Measurements from ENCODE around the gene IGSF9.
A peak's percentile ranks its signal among the peaks of the same experiment; 100 is the strongest.
"Not testable (repeated sequence)": the region's sequence is repeated elsewhere in the genome, so short reads cannot be mapped to it uniquely, and the experiment has no call there.

IGSF9 gene

DNA sequence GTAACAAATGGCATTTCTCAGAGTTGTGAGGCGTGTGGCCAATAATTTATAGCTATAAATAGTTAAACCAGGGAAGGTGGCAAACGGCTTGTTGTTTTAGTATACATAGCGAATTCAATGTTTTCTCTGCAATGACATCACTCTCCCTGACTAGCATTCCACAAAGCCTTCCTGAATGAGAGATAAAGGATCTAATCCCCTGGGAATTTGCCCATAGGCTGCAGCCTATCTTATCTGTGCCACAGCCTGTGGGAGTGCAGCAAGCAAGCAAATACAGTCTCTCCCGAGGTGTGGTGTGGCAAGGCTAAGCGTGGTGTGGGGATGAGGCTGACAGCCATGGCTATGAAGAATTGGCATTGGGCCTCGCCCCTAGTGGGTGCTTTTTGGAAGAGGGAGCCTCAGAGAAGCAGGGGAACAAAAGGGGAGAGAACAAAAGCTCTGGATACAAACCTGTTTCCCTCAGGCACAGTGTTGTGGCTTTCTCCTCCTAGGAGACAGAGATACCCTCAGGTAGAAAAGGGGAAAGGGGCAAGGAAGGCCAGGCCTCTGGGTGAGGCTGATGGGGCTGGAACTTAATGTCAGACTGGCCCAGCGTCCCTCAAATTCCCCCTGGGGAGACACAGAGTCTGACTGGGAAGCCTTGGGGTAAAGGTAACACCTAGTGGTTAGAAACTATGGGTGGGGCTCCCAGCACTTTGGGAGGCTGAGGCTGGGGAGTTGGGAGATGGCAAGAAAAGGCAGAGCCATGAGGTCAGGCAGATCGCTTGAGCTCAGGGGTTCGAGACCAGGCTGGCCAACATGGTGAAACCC, 29.0 kb downstream of the IGSF9 start:
- ATAC-seq (replicated peaks; ENCODE audit: extremely low read depth, poor library complexity, severe bottlenecking) (no peak), DNase-seq (ENCODE audit: low spot score in 2 of 2) (no peak)
- H3K27ac Mint-ChIP-seq (ENCODE audit: low read depth) = peak overlapping the region; percentile 70
- peaks cover 47% of the 10 kb centered on the region for H3K36me3 Mint-ChIP-seq (ENCODE audit: insufficient read depth)
- H3K27me3 Mint-ChIP-seq = no peaks in the 10 kb centered on the region
- H3K9me3 Mint-ChIP-seq = no peaks in the 10 kb centered on the region
- peaks cover 82% of the 10 kb centered on the region for H3K4me1 Mint-ChIP-seq
- no peak overlapping the region for H3K4me3 Mint-ChIP-seq

DNA sequence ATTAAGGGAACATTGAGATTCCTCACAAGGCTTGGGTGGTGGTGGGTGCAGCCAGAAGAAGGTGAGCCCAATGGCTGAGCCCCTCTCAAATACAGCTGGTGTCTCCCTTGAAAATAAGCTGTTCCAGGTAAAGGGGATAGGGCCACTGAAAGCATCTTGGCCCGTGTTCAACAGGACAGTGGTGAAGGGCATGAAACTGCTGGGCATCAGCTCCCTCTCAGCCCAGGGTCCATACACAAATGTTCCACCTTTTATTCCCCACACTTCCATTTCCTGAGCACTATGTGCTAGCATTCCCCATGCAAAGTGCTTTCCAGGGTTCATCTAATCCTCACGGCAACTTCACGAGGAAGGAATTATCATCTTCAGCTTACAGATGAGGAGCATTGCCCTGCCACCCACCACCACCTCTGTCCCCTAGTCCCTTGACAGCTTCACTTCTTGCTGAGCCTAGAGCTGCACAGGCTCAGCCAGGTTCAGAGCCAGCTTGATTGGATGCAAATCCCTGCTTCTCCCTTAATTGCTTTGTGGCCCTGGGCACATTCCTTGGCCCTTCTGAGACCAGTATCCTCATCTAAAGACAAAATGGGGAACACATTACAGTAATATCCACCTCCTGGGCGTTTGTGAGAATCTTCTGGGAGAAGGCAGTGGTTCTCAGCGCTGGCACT, 29.7 kb downstream of the IGSF9 start:
- Mint-ChIP-seq H3K27me3 (no peaks in the 10 kb centered on the region), H3K36me3 (ENCODE audit: insufficient read depth) (peaks cover 45% of the 10 kb centered on the region), H3K4me1 (peaks cover 82% of the 10 kb centered on the region), H3K27ac (ENCODE audit: low read depth) (peak overlapping the region; percentile 70), H3K9me3 (no peaks in the 10 kb centered on the region), H3K4me3 (no peak overlapping the region)
- DNase-seq (ENCODE audit: low spot score in 2 of 2) = no peak
- ATAC-seq (replicated peaks; ENCODE audit: extremely low read depth, poor library complexity, severe bottlenecking) = no peak

DNA sequence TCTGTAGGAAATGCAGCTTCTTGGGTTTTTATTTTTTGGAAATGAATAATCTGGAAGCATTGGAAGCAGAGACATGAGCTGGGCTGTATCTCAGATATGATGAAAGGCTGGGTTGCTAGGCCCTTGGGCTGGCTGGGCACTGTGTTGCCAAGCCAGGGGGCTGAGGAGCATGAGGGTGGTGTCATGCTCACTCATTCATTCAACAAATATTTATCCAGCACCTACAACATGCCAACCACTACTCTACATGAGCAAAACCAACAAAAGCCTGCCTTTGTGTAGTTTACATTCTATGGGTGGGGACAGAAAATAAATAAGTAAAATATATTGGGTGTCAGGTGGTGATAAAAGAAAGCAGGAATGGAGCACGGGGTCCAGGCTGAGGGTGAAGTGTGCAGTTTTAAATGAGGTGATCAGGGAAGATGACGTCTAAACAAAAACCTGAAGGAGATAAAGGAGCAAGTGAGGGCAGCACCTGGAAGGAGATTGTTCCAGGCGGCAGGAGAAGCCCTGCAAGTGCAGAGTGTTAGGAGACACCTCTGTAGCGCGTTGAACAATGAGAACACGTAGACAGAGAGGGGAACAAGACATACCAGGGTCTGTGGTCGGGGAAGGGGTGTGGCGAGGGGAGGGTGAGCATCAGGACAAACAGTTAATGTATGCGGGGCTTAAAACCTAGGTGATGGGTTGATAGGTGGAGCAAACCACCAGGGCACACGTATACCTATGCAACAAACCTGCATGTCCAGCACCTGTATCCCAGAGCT, 31.0 kb downstream of the IGSF9 start:
- no peaks in the 10 kb centered on the region for H3K9me3 Mint-ChIP-seq
- no peaks in the 10 kb centered on the region for H3K27me3 Mint-ChIP-seq
- peak overlapping the region; percentile 96 for H3K27ac Mint-ChIP-seq (ENCODE audit: low read depth)
- ATAC-seq (replicated peaks; ENCODE audit: extremely low read depth, poor library complexity, severe bottlenecking) = no peak
- no peak overlapping the region for H3K4me3 Mint-ChIP-seq
- DNase-seq (ENCODE audit: low spot score in 2 of 2) = no peak
- H3K4me1 Mint-ChIP-seq = peaks cover 81% of the 10 kb centered on the region
- peaks cover 38% of the 10 kb centered on the region for H3K36me3 Mint-ChIP-seq (ENCODE audit: insufficient read depth)

DNA sequence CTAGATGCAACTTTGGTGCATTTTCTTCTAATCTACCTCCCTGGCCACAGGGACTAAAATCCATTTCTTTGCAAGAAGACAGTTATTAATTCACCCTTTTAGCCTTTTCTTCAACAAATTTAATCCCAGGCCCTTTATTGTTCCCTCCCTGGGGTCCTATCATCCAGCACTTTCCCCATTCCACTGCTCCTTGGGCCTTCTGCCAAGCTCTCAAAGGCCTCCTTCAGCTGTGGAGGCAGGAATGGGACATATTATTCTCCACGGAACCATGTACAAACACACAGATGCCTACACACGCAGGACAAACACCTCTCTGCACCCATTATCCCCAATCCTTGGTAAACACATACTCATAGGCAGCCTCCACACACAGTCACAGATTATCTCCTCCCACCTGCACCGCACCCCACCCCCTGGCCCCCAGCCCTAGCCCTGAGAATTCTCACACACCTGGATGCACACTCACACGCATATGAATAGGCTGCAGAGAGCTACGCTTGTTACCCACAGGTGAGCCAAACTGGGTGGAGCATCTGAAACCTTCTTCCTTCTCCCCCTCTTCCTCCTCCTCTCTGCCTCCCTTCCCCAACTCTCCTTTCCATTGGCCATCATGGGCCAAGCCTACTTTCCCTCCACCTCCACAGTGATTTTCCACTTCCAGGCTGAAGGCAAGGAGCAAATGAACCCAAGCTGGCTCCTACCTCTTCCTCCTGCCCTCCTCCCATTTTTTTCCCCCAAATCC, 31.8 kb downstream of the IGSF9 start:
- no peaks in the 10 kb centered on the region for H3K27me3 Mint-ChIP-seq
- no peaks in the 10 kb centered on the region for H3K9me3 Mint-ChIP-seq
- H3K27ac Mint-ChIP-seq (ENCODE audit: low read depth) = peak overlapping the region; percentile 96
- peaks cover 33% of the 10 kb centered on the region for H3K36me3 Mint-ChIP-seq (ENCODE audit: insufficient read depth)
- peaks cover 77% of the 10 kb centered on the region for H3K4me1 Mint-ChIP-seq
- ATAC-seq (replicated peaks; ENCODE audit: extremely low read depth, poor library complexity, severe bottlenecking) = no peak
- DNase-seq (ENCODE audit: low spot score in 2 of 2) = no peak
- no peak overlapping the region for H3K4me3 Mint-ChIP-seq

DNA sequence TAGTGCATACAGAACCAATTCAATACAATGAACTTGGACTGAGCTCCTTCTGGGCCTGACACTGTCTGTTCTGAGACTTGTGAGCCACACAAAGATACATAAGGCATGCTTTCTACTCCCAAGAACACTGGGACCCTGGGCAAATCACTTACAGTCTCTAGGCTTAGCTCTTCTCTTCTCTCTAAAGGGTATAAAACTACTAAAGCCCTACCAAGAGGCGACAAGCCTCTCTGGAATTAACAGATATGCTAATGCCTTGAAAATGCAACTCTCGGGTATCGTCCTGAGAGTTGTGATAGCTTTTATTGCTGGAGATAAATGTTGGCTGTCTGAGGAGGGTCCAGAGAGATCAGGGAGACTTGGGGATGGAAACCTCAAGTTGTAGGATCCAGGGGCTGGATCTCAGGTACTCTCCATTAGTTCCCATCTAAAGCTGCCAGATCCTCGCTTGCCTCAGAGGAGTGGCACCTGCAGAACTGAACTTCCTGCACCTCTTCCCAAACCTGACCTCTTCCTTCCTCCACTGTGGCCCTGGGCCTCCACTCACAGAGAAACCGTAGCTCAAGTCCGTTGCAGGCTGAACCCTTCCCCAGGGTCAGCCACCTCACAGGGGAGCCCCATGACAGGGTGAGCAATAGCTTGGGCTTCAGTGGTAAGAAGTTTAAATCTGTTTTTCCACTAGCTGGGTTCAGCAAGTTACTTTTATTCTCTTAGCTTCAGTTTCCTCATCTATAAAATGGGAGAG, 33.9 kb downstream of the IGSF9 start:
- Mint-ChIP-seq H3K27ac (ENCODE audit: low read depth) (peak overlapping the region; percentile 96), H3K4me3 (peak overlapping the region; percentile 55), H3K4me1 (peaks cover 75% of the 10 kb centered on the region), H3K36me3 (ENCODE audit: insufficient read depth) (peaks cover 17% of the 10 kb centered on the region), H3K27me3 (no peaks in the 10 kb centered on the region), H3K9me3 (no peaks in the 10 kb centered on the region)
- no peak for DNase-seq (ENCODE audit: low spot score in 2 of 2)
- ATAC-seq (replicated peaks; ENCODE audit: extremely low read depth, poor library complexity, severe bottlenecking) = no peak

DNA sequence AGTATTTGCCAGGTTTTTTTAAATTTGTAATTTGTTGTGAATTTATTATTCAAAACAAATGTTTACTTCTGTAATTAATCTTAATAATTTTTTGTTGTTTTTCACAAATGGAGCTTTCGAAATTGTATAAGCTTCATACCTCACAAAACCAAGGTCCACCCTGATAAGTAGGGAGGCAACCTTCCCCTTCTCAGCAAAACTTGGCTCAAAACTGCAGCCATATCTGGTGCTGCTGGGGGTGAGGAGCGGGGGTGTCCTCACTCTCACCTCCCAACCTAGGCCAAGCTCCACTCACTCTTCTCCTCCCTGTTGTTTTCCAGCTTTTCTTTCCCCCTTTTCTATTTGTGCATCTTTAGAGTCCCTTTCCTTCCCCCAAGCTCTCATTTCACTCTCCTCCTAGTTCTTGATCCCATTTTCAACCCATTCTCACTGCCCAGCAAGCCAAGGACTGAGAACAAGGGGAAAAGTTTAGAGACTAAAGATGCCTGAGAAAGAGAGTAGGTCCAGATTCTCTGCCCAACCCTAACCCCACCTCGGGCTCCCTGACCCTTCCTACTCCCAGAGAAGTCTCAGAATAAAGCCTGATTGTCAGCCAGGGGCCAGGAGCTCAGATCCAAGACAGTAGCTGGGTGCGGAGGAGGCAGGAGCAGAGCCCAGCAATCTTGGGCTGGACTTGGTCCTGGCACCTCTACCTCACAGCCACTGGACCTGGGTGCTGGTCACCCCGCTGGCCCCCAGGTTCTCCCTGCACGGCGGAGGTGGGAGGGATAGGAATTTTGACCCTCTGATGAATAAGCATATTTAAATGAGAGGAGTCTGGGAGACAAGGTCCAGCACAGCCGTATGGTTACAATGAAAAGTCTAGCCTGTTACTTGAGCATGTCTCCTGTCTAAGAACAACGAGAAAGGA, 37.1 kb downstream of the IGSF9 start:
- Mint-ChIP-seq H3K4me3 (no peak overlapping the region), H3K9me3 (no peaks in the 10 kb centered on the region), H3K27me3 (no peaks in the 10 kb centered on the region), H3K36me3 (ENCODE audit: insufficient read depth) (peaks cover 11% of the 10 kb centered on the region), H3K4me1 (peaks cover 50% of the 10 kb centered on the region), H3K27ac (ENCODE audit: low read depth) (peak overlapping the region; percentile 65)
- no peak for DNase-seq (ENCODE audit: low spot score in 2 of 2)
- no peak for ATAC-seq (replicated peaks; ENCODE audit: extremely low read depth, poor library complexity, severe bottlenecking)

DNA sequence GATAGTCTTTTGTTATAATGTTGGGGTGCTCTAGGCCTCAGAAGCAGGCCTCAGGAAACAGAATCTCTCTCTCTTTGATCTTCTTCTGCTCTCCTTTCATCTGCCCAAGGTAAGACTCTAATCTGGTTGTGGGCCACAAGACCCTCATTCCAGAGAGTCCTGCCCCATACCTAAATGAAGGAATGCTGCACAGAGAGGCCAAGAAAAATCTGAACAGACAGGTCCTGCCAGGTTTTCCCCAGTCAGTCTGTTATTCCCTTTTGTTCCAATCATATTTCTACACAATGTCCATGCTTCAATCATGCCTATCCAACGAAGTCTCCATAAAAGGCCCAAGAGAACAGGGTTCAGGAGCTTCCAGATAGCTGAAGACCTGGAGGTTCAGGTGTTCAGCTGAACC, 38.5 kb downstream of the IGSF9 start:
- Mint-ChIP-seq H3K9me3 (no peaks in the 10 kb centered on the region), H3K27ac (ENCODE audit: low read depth) (peak overlapping the region; percentile 65), H3K36me3 (ENCODE audit: insufficient read depth) (peaks cover 11% of the 10 kb centered on the region), H3K4me3 (no peak overlapping the region), H3K27me3 (no peaks in the 10 kb centered on the region), H3K4me1 (peaks cover 37% of the 10 kb centered on the region)
- ATAC-seq (replicated peaks; ENCODE audit: extremely low read depth, poor library complexity, severe bottlenecking) = no peak
- DNase-seq (ENCODE audit: low spot score in 2 of 2) = no peak

DNA sequence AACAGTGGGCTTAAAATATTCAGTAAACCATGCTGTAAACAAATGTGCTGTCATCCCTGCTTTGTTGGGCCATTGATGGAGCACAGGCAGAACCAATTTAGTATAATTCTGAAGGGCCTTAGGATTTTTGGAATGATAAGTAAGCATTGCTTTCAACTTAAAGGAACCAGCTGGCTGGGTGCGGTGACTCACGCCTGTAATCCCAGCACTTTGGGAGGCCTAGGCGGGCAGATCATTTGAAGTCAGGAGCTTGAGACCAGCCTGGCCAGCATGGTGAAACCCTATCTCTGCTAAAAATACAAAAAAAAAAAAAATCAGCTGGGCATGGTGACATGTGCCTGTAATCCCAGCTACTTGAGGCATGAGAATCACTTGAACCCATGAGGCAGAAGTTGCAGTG, 41.4 kb downstream of the IGSF9 start:
- not testable (repeated sequence) for H3K4me3 Mint-ChIP-seq; H3K27ac Mint-ChIP-seq (ENCODE audit: low read depth); ATAC-seq (replicated peaks; ENCODE audit: extremely low read depth, poor library complexity, severe bottlenecking); H3K27me3 Mint-ChIP-seq; H3K36me3 Mint-ChIP-seq (ENCODE audit: insufficient read depth); DNase-seq (ENCODE audit: low spot score in 2 of 2); H3K9me3 Mint-ChIP-seq
- H3K4me1 Mint-ChIP-seq = peaks cover 13% of the 10 kb centered on the region

DNA sequence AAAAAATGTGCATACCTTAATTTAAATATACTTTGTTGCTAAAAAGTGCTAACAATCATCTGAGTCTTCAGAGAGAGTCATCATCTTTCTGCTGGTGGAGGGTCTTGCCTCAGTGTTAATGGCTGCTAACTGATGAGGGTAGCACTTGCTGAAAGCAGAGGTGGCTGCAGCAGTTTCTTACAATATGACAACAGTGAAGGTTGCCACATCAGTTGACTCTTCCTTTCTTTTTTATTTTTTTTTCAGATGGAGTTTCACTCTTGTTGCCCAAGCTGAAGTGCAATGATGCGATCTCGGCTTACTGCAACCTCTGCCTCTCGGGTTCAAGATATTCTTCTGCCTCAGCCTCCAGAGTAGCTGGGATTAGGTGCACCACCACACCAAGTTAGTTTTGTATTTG, 42.9 kb downstream of the IGSF9 start:
- no peak for ATAC-seq (replicated peaks; ENCODE audit: extremely low read depth, poor library complexity, severe bottlenecking)
- peaks cover 2% of the 10 kb centered on the region for H3K36me3 Mint-ChIP-seq (ENCODE audit: insufficient read depth)
- H3K9me3 Mint-ChIP-seq = no peaks in the 10 kb centered on the region
- peaks cover 7% of the 10 kb centered on the region for H3K4me1 Mint-ChIP-seq
- no peaks in the 10 kb centered on the region for H3K27me3 Mint-ChIP-seq
- H3K4me3 Mint-ChIP-seq = no peak overlapping the region
- no peak overlapping the region for H3K27ac Mint-ChIP-seq (ENCODE audit: low read depth)
- DNase-seq (ENCODE audit: low spot score in 2 of 2) = no peak

DNA sequence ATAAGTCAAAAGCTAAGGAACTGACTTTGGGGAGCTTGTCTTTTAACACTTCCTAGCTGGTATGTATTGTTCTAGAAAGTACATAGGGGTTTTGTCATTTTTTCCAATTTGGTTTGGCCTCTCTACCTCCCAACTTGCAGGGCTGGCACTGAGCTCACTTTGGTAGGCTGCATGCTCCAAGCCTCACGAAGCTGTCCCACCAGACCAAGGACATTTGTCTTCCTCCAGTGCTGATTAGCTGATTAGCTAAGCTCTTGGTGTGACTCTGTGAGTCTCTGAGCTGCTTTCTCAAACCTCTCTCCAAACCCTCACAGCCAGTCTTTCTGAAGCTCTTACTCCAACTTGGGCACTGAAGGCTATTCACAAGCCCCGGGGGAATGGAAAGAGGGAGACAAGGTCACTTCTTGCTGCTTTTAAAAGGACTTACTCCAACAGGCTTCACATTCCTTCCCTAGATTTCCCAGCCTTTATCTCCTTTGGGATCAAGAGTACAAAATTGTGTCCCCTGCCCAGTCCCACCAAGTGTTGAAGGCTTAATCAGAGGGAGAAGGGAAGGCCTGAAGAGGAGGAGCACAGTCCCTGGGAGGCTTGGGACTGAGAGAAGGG, 44.6 kb downstream of the IGSF9 start:
- H3K4me1 Mint-ChIP-seq = no peaks in the 10 kb centered on the region
- H3K36me3 Mint-ChIP-seq (ENCODE audit: insufficient read depth) = peaks cover 1% of the 10 kb centered on the region
- H3K9me3 Mint-ChIP-seq = no peaks in the 10 kb centered on the region
- no peak overlapping the region for H3K4me3 Mint-ChIP-seq
- ATAC-seq (replicated peaks; ENCODE audit: extremely low read depth, poor library complexity, severe bottlenecking) (no peak), DNase-seq (ENCODE audit: low spot score in 2 of 2) (no peak)
- H3K27ac Mint-ChIP-seq (ENCODE audit: low read depth) = no peak overlapping the region
- no peaks in the 10 kb centered on the region for H3K27me3 Mint-ChIP-seq

All from central memory CD8-positive, alpha-beta T cell (primary cell).